T-helper 9 cell (primary cell): ENCODE measurements around the gene MEP1A.
"Not testable (repeated sequence)": the region's sequence is repeated elsewhere in the genome, so short reads cannot be mapped to it uniquely, and the experiment has no call there.

Source experiments
- DNase-seq: peaks from one replicate; pipeline ENCODE4 v3.0.0-alpha.2; 2020
- total RNA-seq, 2 donors: gene quantifications; one replicate each; lab custom pipeline; 2026; lab: John Stamatoyannopoulos, UW

The MEP1A gene, protein sequence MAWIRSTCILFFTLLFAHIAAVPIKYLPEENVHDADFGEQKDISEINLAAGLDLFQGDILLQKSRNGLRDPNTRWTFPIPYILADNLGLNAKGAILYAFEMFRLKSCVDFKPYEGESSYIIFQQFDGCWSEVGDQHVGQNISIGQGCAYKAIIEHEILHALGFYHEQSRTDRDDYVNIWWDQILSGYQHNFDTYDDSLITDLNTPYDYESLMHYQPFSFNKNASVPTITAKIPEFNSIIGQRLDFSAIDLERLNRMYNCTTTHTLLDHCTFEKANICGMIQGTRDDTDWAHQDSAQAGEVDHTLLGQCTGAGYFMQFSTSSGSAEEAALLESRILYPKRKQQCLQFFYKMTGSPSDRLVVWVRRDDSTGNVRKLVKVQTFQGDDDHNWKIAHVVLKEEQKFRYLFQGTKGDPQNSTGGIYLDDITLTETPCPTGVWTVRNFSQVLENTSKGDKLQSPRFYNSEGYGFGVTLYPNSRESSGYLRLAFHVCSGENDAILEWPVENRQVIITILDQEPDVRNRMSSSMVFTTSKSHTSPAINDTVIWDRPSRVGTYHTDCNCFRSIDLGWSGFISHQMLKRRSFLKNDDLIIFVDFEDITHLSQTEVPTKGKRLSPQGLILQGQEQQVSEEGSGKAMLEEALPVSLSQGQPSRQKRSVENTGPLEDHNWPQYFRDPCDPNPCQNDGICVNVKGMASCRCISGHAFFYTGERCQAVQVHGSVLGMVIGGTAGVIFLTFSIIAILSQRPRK
- total RNA-seq: 0 reads per million in 2 donors

DNA sequence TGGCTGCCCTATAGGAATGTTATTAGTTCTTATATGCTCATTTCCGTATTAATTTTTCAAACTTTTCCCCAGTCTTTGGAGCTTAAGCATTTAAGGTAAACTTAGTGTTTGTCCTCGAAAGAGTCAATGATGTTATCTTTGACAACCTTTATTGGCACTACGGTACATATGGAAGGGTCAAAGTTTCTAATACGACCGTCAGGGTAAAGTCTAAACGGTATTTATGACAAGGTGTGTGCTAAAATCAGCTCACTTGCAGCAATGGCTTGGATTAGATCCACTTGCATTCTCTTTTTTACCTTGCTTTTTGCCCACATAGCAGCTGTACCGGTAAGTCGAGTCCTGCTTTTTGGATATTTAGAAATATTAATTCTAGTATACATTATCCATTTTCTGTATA, at the start of gene MEP1A:
Gene MEP1A (plus strand): TSS at position 252 of the 400 bp plus-strand sequence. CDS start 10 bp downstream, at position 262.
- DNase-seq: no peak

GRCh38 chr6:46743425-46744158, 49.6 kb upstream of the MEP1A start:
- no peak for DNase-seq

DNA sequence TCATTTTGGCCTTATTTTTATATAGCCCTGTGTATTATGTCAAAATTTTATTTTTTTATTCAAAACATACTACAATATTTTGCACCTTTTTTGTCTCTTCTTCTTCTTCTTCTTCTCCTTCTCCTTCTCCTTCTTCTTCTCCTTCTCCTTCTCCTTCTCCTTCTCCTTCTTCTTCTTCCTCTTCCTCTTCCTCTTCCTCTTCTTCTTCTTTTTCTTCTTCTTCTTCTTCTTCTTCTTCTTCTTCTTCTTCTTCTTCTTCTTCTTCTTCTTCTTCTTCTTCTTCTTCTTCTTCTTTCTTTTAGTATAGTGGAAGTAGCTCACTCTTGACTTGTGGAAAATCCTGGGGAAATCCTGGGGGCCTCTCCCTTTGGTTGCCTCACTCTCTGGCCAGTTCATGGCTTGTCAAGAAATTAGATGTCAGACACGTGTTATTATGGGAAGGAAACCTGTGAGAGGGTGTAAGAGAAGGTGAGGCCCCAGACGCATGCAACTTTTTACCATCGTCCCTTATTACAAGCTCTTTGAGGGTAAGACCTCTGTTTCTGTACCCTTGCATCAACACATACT, 48.9 kb upstream of the MEP1A start:
- not testable (repeated sequence) for DNase-seq

GRCh38 chr6:46745973-46746372, 47.2 kb upstream of the MEP1A start:
- DNase-seq: no peak

GRCh38 chr6:46746696-46747095, 46.5 kb upstream of the MEP1A start, which contains the start of gene ANKRD66:
Gene ANKRD66 (plus strand): TSS chr6:46746933. CDS start chr6:46751949, 5,016 bp downstream.
- no peak for DNase-seq

DNA sequence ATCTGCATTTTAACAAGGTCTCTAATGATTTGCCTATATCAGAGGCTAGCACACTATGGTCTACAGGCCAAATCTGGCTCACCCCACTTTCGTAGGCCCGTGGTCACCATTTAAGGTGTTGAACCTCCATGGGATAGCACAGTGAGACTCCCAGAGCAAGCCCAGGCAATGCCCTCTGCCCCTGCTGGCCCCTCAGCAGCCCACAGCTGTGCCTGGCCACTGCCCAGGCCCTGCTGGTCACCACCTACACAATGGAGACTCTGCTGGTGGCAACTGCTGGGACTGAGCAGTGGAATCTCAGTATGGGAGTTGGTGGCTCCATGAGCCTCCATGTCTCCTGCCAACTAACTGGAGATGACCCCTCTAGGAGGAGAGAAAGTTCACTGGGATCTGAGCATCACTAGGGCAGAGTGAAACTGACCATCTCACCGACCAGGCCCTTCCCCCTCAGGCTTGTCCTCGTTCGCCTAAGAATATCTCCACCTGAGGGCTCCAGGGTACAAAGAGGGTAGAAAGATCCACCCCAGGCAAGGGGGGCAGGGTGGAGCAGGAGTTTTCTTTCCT, 44.2 kb upstream of the MEP1A start:
- DNase-seq: no peak

GRCh38 chr6:46749731-46750130, 43.5 kb upstream of the MEP1A start:
- DNase-seq: no peak

GRCh38 chr6:46751658-46752057, 41.5 kb upstream of the MEP1A start:
- no peak for DNase-seq

- no peak for DNase-seq
Observed at GRCh38 chr6:46755865-46756264, 37.3 kb upstream of the MEP1A start.

DNA sequence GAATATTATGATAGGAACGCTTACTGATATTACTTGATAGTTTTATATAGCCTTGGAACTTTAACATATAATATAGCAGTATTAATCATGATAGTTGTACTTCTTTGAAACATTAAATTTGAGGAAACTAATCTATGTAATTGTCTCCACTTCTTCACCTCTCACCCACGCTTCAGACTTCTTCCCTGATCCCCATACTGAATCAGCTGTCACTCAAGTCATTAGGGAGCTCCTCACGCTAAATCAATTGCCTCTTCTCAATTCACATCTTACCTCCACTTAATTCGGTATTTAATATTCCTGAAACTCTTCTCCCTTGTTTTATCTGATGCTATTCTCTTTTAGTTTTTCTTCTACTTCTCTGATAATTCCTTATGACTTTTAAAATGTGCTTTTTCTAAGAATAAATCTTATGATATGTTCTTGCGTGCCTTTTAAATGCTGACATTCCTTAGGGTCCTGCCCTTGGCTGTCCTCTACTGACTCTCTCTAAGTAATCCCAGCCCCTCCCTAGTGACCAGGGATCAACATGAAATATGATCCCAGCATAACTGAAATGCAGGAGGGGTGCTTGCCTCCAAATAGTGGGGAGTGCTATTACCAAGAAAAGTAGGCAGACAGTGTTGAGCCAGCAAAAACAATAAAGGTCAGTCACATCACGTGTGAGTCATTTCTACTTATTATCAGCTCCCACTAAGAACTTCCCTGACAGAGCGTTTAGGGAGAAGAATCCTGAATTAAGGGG, 36.5 kb upstream of the MEP1A start:
- DNase-seq: no peak

DNA sequence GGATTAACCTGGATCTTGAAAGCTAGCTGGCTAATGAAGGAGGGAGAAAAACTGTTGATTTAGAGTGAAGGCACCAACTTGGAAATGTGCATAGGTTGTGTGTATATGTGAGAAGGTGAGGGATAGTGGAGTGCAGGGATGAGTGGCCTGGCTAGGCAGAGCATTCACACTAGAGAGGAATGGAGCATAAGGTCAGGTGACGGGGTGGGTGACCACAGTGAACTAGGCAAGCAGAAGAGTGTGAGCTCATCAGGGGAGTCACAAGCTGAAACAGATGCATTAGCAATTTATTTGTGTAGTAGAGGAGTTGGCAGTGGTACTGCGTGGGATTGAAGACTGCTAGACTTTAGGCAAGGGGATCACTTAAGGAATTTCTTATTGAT, 36.0 kb upstream of the MEP1A start:
- no peak for DNase-seq

DNA sequence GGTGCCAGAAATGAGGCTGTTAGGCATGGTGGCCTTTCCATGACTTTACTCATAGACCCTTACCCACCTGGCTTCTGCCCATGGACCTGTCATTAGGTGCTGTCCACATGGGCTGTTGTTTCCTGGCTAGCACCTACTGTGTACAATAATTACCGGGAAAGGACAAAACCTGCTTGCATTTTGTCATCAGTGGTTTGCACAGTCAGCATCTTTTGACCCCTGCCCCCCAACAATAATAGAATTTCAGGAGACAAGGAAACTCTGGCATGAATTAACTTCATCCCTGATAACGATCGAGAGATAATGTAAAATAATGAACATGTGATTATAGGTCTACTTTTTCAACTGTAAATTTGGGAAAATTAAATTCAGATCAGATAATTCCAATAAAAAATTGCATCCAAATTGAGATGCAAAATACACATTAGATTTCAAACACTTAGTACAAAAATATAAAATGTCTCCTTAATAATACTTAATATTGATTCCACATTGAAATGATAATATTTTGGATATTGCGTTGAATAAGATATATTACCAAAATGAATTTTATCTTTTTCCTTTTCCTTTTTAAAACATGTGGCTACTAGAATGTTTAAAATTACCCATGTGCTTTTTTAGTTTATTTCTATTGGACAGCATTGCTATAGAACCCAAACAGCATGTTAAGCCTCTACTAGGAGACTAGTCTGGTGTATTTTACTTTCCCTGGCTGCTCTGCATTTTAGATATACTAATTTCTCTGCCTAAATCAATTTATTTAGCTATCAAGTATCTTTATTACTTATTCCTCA, 34.0 kb upstream of the MEP1A start:
- DNase-seq: no peak

DNA sequence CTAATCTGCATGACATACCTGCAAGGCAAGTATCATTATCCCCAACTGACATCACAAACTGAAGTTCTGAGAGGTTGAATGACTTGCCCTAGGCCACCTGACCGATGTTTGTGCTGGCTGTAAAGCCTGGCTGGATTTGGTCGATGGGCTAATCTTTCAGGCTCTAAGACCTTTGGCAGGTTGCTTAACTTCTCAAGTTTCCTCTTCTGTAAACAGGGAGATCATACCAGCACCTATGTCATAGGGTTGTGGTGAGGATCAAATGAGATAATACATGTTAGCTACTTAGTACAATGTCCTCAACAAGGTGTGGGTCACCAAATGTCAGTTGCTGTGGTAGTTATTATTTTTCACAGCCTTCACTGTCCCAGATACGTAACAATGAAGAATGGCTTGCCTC, 32.3 kb upstream of the MEP1A start:
- DNase-seq: no peak

GRCh38 chr6:46763466-46763865, 29.7 kb upstream of the MEP1A start:
- no peak for DNase-seq

GRCh38 chr6:46764280-46764679, 28.9 kb upstream of the MEP1A start:
- DNase-seq: not testable (repeated sequence)

DNA sequence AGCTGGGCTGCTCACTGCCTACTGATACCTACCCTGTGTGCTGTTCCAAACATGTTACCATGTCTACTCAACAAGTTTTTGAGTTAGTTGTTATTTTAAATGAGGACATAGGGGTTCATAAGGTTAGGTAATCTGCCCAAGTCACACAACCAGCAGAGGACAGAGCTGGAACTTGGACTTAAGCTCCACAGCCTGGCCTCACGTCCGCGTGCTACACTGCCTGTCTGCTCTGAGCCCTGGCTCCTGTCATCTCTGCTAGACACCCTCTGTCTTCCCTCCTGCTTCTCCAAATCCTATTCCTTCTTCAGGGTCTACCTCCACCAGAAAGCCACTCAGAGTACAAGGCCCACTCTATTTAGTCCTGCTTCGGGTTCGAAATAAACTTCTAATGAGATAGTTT, 28.2 kb upstream of the MEP1A start:
- no peak for DNase-seq

GRCh38 chr6:46772016-46772415, 21.2 kb upstream of the MEP1A start:
- no peak for DNase-seq

DNA sequence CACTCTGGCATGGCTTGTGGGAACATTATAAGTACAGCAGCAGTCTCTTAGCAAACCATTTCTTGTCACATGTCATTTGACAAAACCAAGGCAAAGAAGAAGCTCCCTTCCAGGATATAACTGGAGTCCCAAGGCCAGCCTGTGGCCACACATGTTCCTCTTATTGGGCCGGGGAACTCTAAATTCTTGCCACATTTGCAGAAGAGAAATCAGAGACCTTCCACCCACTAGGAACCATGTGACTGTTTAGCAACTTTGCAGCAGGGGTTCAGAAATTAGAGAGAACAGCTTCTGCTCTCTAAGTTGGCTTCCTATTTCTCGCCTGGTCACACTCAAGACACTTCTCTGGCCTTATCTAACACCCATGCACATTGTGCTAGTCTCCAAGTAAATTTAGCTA, 20.4 kb upstream of the MEP1A start:
- DNase-seq: no peak

DNA sequence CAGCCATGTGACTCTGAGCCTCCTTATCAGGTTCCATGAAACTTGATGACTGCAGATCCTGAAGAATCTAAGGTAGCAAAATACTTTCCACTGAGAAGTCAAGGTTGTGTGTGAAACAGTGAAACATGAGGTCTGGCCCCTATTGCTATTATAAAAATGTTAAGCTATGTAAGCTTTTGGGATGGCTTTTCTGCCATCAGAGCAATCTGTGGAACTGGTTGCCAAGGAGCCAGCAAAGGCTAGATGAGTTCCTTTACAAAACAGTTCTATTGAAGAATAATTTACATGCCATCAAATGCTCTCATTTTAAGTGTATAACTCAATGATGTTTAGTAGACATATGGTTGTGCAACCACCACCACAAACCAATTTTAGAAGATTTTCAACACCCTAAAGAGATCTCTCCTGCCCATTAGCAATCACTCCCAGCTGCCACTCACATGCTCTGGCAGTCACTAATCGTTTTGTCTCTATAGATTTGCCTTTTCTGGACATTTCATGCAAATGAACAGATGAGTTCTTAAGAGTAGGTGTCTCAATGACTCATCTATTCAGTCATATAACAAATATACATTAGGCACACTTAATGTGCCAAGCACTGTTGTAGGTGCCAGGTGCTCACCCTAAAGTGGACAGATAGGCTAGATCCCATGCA, 19.9 kb upstream of the MEP1A start:
- DNase-seq: no peak

- DNase-seq: not testable (repeated sequence)
Observed at GRCh38 chr6:46774736-46775135, 18.5 kb upstream of the MEP1A start.
